Activated CD4-positive, alpha-beta T cell treated with anti-CD3 and anti-CD28 coated beads, Interleukin-2, amount 50 U/mL, for 48 hours (primary cell): ENCODE measurements around the gene PUS7L.
"Not testable (repeated sequence)": the region's sequence is repeated elsewhere in the genome, so short reads cannot be mapped to it uniquely, and the experiment has no call there.

Source experiments
- DNase-seq, 2 experiments: peaks; one replicate each; pipeline ENCODE4 v3.0.0-alpha.2; 2020

PUS7L gene

GRCh38 chr12:43744826-43745225, 13.8 kb downstream of the PUS7L start:
- no peak for DNase-seq

GRCh38 chr12:43742106-43742505, 16.5 kb downstream of the PUS7L start:
- no peak for DNase-seq

GRCh38 chr12:43740511-43741100, 18.0 kb downstream of the PUS7L start:
- no peak for DNase-seq

- DNase-seq: no peak
Observed at GRCh38 chr12:43737646-43738045, 20.9 kb downstream of the PUS7L start.

GRCh38 chr12:43736927-43737440, 21.6 kb downstream of the PUS7L start:
- DNase-seq: no peak

- no peak for DNase-seq
Observed at GRCh38 chr12:43733687-43734086, 24.9 kb downstream of the PUS7L start.

- no peak for DNase-seq
Observed at GRCh38 chr12:43730283-43730682, 28.3 kb downstream of the PUS7L start.

- DNase-seq: no peak
Observed at GRCh38 chr12:43728698-43729097, 29.9 kb downstream of the PUS7L start.

- no peak for DNase-seq
Observed at GRCh38 chr12:43728117-43728516, 30.5 kb downstream of the PUS7L start.

- DNase-seq: no peak
Observed at GRCh38 chr12:43723134-43723533, 35.5 kb downstream of the PUS7L start.

GRCh38 chr12:43722621-43723020, 36.0 kb downstream of the PUS7L start:
- DNase-seq: no peak

GRCh38 chr12:43711348-43711747, 47.2 kb downstream of the PUS7L start:
- DNase-seq: no peak

- DNase-seq: not testable (repeated sequence)
Observed at GRCh38 chr12:43703772-43704171, 54.8 kb downstream of the PUS7L start.

- DNase-seq: not testable (repeated sequence)
Observed at GRCh38 chr12:43701194-43701593, 57.4 kb downstream of the PUS7L start.

GRCh38 chr12:43696154-43696553, 62.4 kb downstream of the PUS7L start:
- no peak for DNase-seq

GRCh38 chr12:43694879-43695278, 63.7 kb downstream of the PUS7L start:
- DNase-seq: no peak

- DNase-seq: no peak
Observed at GRCh38 chr12:43692064-43692463, 66.5 kb downstream of the PUS7L start.

GRCh38 chr12:43685491-43685890, 73.1 kb downstream of the PUS7L start:
- not testable (repeated sequence) for DNase-seq

- peak; percentile 8 to 34 for DNase-seq
Observed at GRCh38 chr12:43676183-43676813, 82.3 kb downstream of the PUS7L start.

- DNase-seq: no peak
Observed at GRCh38 chr12:43675048-43675904, 83.3 kb downstream of the PUS7L start.

- DNase-seq: no peak
Observed at GRCh38 chr12:43669373-43669772, 89.2 kb downstream of the PUS7L start.
